ENCODE measurements around the gene UQCC3. TPM values are rescaled to one million over a fixed set of nuclear protein-coding genes. Genes with fewer than 3 reads are reported as not detected.

Gene UQCC3
- total and polyA plus RNA-seq, 9 of the 15 experiments (the other 6 are each of a cell fraction or from before 2014, with no cell fraction given), result 3.3 to 44.3 (median 8.0) TPM

GRCh38 chr11:62656796-62657429 is 14.6 kb upstream of the UQCC3 start (continued):
- TF ChIP-seq AFF1 (IDR thresholded peaks at IDR 0.05; ENCODE audit: low read depth in 1 of 2, partially characterized antibody in 2 of 2), result no peak
- no peak for TF ChIP-seq ZNF408 (CRISPR knock-in tag; IDR thresholded peaks at IDR 0.05; ENCODE audit: low read depth)
- no peak for TF ChIP-seq EZH2 (IDR thresholded peaks at IDR 0.05; ENCODE audit: borderline replicate concordance, low read depth, low read length)
- peak; percentile 31; the same call in 1 of the 2 replicates for TF ChIP-seq ZBTB33 (CRISPR knock-in tag; IDR thresholded peaks at IDR 0.05)
- TF ChIP-seq NUFIP1 (IDR thresholded peaks at IDR 0.05; ENCODE audit: partially characterized antibody), result no peak
- TF ChIP-seq NELFE (IDR thresholded peaks at IDR 0.05; ENCODE audit: insufficient read depth, insufficient read length), result no peak
- peak; percentile 31; the same call in 1 of the 2 replicates for TF ChIP-seq BCOR (IDR thresholded peaks at IDR 0.05)
